CD14-positive monocyte (primary cell): ENCODE measurements around the gene FRMPD1. TPM values are rescaled to one million over a fixed set of nuclear protein-coding genes. Genes with fewer than 3 reads are reported as not detected.

Experiments
- DNase-seq, 3 donors: peaks; one replicate each; pipeline ENCODE4 v3.0.0-alpha.2; 2011 to 2022
- H2AFZ ChIP-seq: 2 replicates; pipeline ENCODE4 v1.6.0; 2012; ENCODE audit warnings: mild to moderate bottlenecking, low read depth, low read length, inconsistent platforms; ENCODE audit not compliant: insufficient read depth, poor library complexity, severe bottlenecking
- H3K27ac ChIP-seq, 2 donors: 1 replicate in 1 of 2; 2 replicates in 1 of 2; pipeline ENCODE4 v1.5.1; 2012 to 2013; ENCODE audit warnings: low read length in 2 of 2, control low read depth in 1 of 2, inconsistent platforms in 1 of 2, low read depth in 1 of 2, mild to moderate bottlenecking in 1 of 2
- H3K27me3 ChIP-seq, 2 donors: one replicate each; pipeline versions ENCODE4 v1.6.0 to v1.6.1; 2011 to 2013; ENCODE audit warnings: low read length in 2 of 2; ENCODE audit not compliant: control insufficient read depth in 2 of 2, insufficient read depth in 2 of 2
- H3K36me3 ChIP-seq, 2 donors: replicated peaks in 1 of 2; 1 replicate in 1 of 2; 2 replicates in 1 of 2; pipeline versions ENCODE4 v1.5.1 to v1.6.1; 2012 to 2013; ENCODE audit warnings: low read length in 2 of 2, control low read depth in 1 of 2, inconsistent platforms in 1 of 2, mild to moderate bottlenecking in 1 of 2; ENCODE audit not compliant: insufficient read depth in 2 of 2, control insufficient read depth in 1 of 2
- H3K4me1 ChIP-seq, 2 donors: 1 replicate in 1 of 2; 2 replicates in 1 of 2; pipeline versions ENCODE4 v1.5.1 to v1.6.1; 2012 to 2013; ENCODE audit warnings: low read length in 2 of 2, control low read depth in 1 of 2, inconsistent platforms in 1 of 2, mild to moderate bottlenecking in 1 of 2, moderate library complexity in 1 of 2; ENCODE audit not compliant: insufficient read depth in 2 of 2, control insufficient read depth in 1 of 2
- H3K4me2 ChIP-seq: replicated peaks from 2 replicates; pipeline ENCODE3; 2012; ENCODE audit warnings: low read length, moderate library complexity, mild to moderate bottlenecking; ENCODE audit not compliant: poor library complexity, severe bottlenecking; ENCODE audit errors: extremely low read depth
- H3K4me3 ChIP-seq, 3 experiments: fragments of 200-600 bp in 1 of 3; sonication (generic) in 1 of 3; replicated peaks in 1 of 3; 1 replicate in 2 of 3; 2 replicates in 1 of 3; pipeline ENCODE4 v1.5.1; 2011 to 2013; ENCODE audit warnings: low read length in 3 of 3, mild to moderate bottlenecking in 3 of 3, control low read depth in 2 of 3, low read depth in 2 of 3, inconsistent platforms in 1 of 3, moderate library complexity in 1 of 3
- H3K79me2 ChIP-seq: 2 replicates; pipeline ENCODE4 v1.6.0; 2012; ENCODE audit warnings: mild to moderate bottlenecking, control low read depth, inconsistent platforms, low read length, moderate library complexity; ENCODE audit not compliant: insufficient read depth
- H3K9ac ChIP-seq: 2 replicates; pipeline ENCODE4 v1.6.0; 2017; ENCODE audit warnings: low read length, mild to moderate bottlenecking; ENCODE audit not compliant: insufficient read depth, poor library complexity, severe bottlenecking
- H3K9me3 ChIP-seq, 2 donors: replicated peaks in 1 of 2; 1 replicate in 1 of 2; 2 replicates in 1 of 2; pipeline versions ENCODE4 v1.5.1 to v1.6.1; 2012 to 2013; ENCODE audit warnings: low read length in 2 of 2, control low read depth in 1 of 2; ENCODE audit not compliant: control insufficient read depth in 1 of 2, insufficient read depth in 1 of 2
- H4K20me1 ChIP-seq: 2 replicates; pipeline ENCODE4 v1.6.0; 2012; ENCODE audit warnings: mild to moderate bottlenecking, low read length, control low read depth, moderate library complexity; ENCODE audit not compliant: insufficient read depth
- H3K27ac Mint-ChIP-seq, 7 donors: one replicate each; pipeline ENCODE4 v1.8.0; 2020; ENCODE audit warnings: mild to moderate bottlenecking in 7 of 7, mixed read lengths in 7 of 7, moderate library complexity in 6 of 7, inconsistent platforms in 2 of 7
- H3K27me3 Mint-ChIP-seq, 3 donors: one replicate each; pipeline ENCODE4 v1.8.0; 2021 to 2022; ENCODE audit warnings: low read depth in 3 of 3, mild to moderate bottlenecking in 3 of 3, mixed read lengths in 3 of 3, moderate library complexity in 3 of 3, inconsistent platforms in 1 of 3
- H3K36me3 Mint-ChIP-seq, 2 donors: one replicate each; pipeline ENCODE4 v1.8.0; 2020; ENCODE audit warnings: mixed read lengths in 2 of 2, inconsistent platforms in 1 of 2, mild to moderate bottlenecking in 1 of 2
- H3K4me1 Mint-ChIP-seq: one replicate; pipeline ENCODE4 v1.8.0; 2020; ENCODE audit warnings: mild to moderate bottlenecking, mixed read lengths
- H3K4me3 Mint-ChIP-seq, 2 donors: one replicate each; pipeline ENCODE4 v1.8.0; 2020; ENCODE audit warnings: mild to moderate bottlenecking in 2 of 2, mixed read lengths in 2 of 2, moderate library complexity in 1 of 2
- H3K9me3 Mint-ChIP-seq, 7 donors: one replicate each; pipeline ENCODE4 v1.8.0; 2020 to 2022; ENCODE audit warnings: mixed read lengths in 7 of 7, mild to moderate bottlenecking in 6 of 7, moderate library complexity in 6 of 7, inconsistent platforms in 2 of 7
- WGBS: methylation state at CpG from one replicate; pipeline ENCODE4 v1.1.5; 2013; ENCODE audit warnings: missing lambda C conversion rate; ENCODE audit not compliant: insufficient coverage; 5-methylcytosine and 5-hydroxymethylcytosine counted together
- intact Hi-C, 2 donors: fragments of 100-400 bp; cut with micrococcal nuclease; formaldehyde crosslinking; loops; one replicate each; pipeline versions ENCODE4 v1.15.0 to v1.15.1; 2023
- polyA plus RNA-seq, 3 donors: library from polyadenylated mRNA; depleted of rRNA in 1 of 3; unstranded in 2 of 3; stranded (reverse) in 1 of 3; fragments of 300-500 nt in 2 of 3; fragments of >200 nt in 1 of 3; fragmentation: Illumina TruSeq in 2 of 3; gene quantifications; 1 replicate in 2 of 3; 2 replicates in 1 of 3; pipeline ENCODE4 v1.2.3, GENCODE V29; 2012 to 2021
- TF ChIP-seq, protein P1 (sequence below): fragments of 200-600 bp; IDR thresholded peaks from one replicate; pipeline ENCODE4 v1.8.0; 2022; ENCODE audit warnings: antibody characterized with exemption, mild to moderate bottlenecking

FRMPD1 gene
- polyA plus RNA-seq, 3 donors: 0.03 TPM; not detected in 2

DNA sequence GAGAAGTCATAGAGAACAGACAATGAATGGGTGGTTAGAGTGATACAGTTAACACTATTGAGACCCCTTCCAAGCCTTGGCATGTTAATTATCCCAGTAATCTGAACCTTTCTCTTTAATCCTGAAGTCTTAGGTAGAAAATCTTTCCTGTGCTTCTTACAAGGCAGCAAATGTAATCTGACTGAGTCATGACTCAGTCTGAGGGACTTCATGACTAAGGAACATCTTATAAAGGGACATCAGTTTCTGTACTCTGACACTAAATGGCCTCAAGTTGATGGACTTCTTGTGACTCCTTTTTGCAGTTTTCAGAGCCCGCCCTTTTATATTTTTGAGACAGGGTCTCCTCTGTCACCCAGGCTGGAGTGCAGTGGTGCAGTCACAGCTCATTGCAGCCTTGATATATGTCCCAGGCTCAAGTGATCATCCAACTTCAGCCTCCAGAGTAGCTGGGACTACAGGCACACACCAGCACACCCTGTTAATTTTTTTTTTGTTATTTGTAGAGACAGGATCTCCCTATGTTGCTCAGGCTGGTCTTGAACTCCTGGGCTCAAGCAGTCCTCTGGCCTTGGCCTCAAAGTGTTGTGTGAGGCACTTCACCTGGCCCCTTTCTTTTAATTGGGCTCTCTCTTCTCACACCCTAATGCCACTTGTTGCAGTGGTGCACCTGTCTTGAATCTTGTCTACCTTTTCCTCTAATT is 124.6 kb downstream of the FRMPD1 start:
- no peak overlapping the region for H3K4me2 ChIP-seq
- peaks cover 13% of the 10 kb centered on the region for H4K20me1 ChIP-seq
- no peak overlapping the region for H3K4me3 Mint-ChIP-seq
- 90% methylated on average over 1 of the region's 1 CpG for WGBS
- H3K27me3 Mint-ChIP-seq: no peaks in the 10 kb centered on the region
- H3K79me2 ChIP-seq: no peaks in the 10 kb centered on the region
- TF ChIP-seq, protein P1, sequence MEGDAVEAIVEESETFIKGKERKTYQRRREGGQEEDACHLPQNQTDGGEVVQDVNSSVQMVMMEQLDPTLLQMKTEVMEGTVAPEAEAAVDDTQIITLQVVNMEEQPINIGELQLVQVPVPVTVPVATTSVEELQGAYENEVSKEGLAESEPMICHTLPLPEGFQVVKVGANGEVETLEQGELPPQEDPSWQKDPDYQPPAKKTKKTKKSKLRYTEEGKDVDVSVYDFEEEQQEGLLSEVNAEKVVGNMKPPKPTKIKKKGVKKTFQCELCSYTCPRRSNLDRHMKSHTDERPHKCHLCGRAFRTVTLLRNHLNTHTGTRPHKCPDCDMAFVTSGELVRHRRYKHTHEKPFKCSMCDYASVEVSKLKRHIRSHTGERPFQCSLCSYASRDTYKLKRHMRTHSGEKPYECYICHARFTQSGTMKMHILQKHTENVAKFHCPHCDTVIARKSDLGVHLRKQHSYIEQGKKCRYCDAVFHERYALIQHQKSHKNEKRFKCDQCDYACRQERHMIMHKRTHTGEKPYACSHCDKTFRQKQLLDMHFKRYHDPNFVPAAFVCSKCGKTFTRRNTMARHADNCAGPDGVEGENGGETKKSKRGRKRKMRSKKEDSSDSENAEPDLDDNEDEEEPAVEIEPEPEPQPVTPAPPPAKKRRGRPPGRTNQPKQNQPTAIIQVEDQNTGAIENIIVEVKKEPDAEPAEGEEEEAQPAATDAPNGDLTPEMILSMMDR: no peak
- peak overlapping the region in 2 of 7 donors; percentile 27 to 37 for H3K27ac Mint-ChIP-seq
- no peaks in the 10 kb centered on the region for H3K9me3 ChIP-seq
- intact Hi-C loops: no loop called here
- H3K4me3 ChIP-seq: no peak overlapping the region
- peaks cover 80 to 96% of the 10 kb centered on the region in 2 donors for H3K36me3 ChIP-seq
- H3K27me3 ChIP-seq: no peaks in the 10 kb centered on the region
- peaks cover 76 to 93% of the 10 kb centered on the region in 2 donors for H3K36me3 Mint-ChIP-seq
- no peak for DNase-seq
- H3K4me1 Mint-ChIP-seq: no peaks in the 10 kb centered on the region
- H3K27ac ChIP-seq: no peak overlapping the region
- H3K9me3 Mint-ChIP-seq: no peaks in the 10 kb centered on the region
- no peak overlapping the region for H2AFZ ChIP-seq
- no peak overlapping the region for H3K9ac ChIP-seq
- no peaks in the 10 kb centered on the region for H3K4me1 ChIP-seq

DNA sequence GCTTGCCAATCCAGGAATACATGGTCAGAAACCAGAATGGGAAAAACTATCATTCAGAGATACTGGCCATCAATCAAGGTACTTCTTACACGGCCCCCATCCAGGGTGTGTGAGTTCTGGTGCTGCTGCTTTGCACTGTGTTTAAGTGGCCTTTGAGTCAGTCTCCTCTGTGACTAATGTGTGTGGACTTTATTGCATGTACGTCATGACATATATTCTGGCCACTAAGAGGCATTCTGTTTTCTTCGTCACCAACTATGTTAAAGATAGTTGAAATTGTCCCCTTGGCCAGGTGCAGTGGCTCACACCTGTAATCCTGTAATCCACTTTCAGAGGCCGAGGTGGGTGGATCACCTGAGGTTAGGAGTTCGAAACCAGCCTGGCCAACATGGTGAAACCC is 125.6 kb downstream of the FRMPD1 start:
- Mint-ChIP-seq H3K36me3 (peaks cover 77 to 93% of the 10 kb centered on the region in 2 donors), H3K27ac (no peak overlapping the region), H3K4me1 (no peaks in the 10 kb centered on the region), H3K4me3 (no peak overlapping the region), H3K27me3 (no peaks in the 10 kb centered on the region), H3K9me3 (no peaks in the 10 kb centered on the region)
- TF ChIP-seq, protein P1: no peak
- Histone ChIP-seq H4K20me1 (peaks cover 21% of the 10 kb centered on the region), H3K4me1 (no peaks in the 10 kb centered on the region), H2AFZ (no peak overlapping the region), H3K27me3 (no peaks in the 10 kb centered on the region), H3K36me3 (peaks cover 80 to 97% of the 10 kb centered on the region in 2 donors), H3K79me2 (no peaks in the 10 kb centered on the region), H3K9me3 (no peaks in the 10 kb centered on the region), H3K27ac (no peak overlapping the region), H3K4me2 (no peak overlapping the region), H3K4me3 (no peak overlapping the region), H3K9ac (no peak overlapping the region)
- intact Hi-C loops: no loop called here
- 100% methylated on average over 3 of the region's 5 CpGs for WGBS
- no peak for DNase-seq
